SK-N-SH (cell line): ENCODE measurements around the gene HSD17B11. TPM values are rescaled to one million over a fixed set of nuclear protein-coding genes. Genes with fewer than 3 reads are reported as not detected.
A peak's percentile ranks its signal among the peaks of the same experiment; 100 is the strongest.

Experiments
- CTCF ChIA-PET: fragments of 300-600, 350-600 bp; formaldehyde crosslinking; extraction: SDS; loops from one replicate; lab custom pipeline; 2021; lab: Yijun Ruan, JAX
- POLR2A ChIA-PET: fragments of 350-600 bp; sonication (Branson Sonifier 250); formaldehyde crosslinking; extraction: SDS; loops from one replicate; lab custom pipeline; 2020; ENCODE audit warnings: antibody characterized with exemption, inconsistent platforms; lab: Yijun Ruan, JAX
- DNase-seq: peaks from one replicate; pipeline ENCODE4 v3.0.0; 2012
- H2AFZ ChIP-seq: fragments of 200-600 bp; sonication (generic); 2 replicates; pipeline ENCODE4 v1.8.1; 2016; ENCODE audit warnings: antibody characterized with exemption, mild to moderate bottlenecking, low read depth
- H3F3A ChIP-seq: fragments of 200-600 bp; sonication (generic); replicated peaks from 2 replicates; pipeline ENCODE3; 2016; ENCODE audit warnings: antibody characterized with exemption, mild to moderate bottlenecking; ENCODE audit not compliant: insufficient read depth
- H3K27ac ChIP-seq, 2 experiments: fragments of 200-500 bp in 1 of 2; fragments of 200-600 bp in 1 of 2; sonication (Bioruptor generic) in 1 of 2; sonication (generic), shearing (Covaris generic) in 1 of 2; 2 replicates each; pipeline versions ENCODE4 v1.5.1 to v1.6.1; 2014 to 2016; ENCODE audit warnings: low read depth in 2 of 2, inconsistent platforms in 1 of 2, low read length in 1 of 2, mild to moderate bottlenecking in 1 of 2, mixed read lengths in 1 of 2
- H3K27me3 ChIP-seq: fragments of 200-600 bp; sonication (generic), shearing (Covaris generic); 2 replicates; pipeline ENCODE4 v1.6.1; 2016; ENCODE audit warnings: mixed run types; ENCODE audit not compliant: insufficient read depth
- H3K36me3 ChIP-seq, 2 experiments: fragments of 200-500 bp in 1 of 2; fragments of 200-600 bp in 1 of 2; sonication (Bioruptor generic) in 1 of 2; sonication (generic) in 1 of 2; replicated peaks in 1 of 2; 2 replicates each; pipeline versions ENCODE3 to v1.5.1; 2014 to 2016; ENCODE audit warnings: low read length in 1 of 2, mild to moderate bottlenecking in 1 of 2; ENCODE audit not compliant: insufficient read depth in 2 of 2, control insufficient read depth in 1 of 2
- H3K4me1 ChIP-seq, 2 experiments: fragments of 200-500 bp in 1 of 2; fragments of 200-600 bp in 1 of 2; sonication (Bioruptor generic) in 1 of 2; sonication (generic), shearing (Covaris generic) in 1 of 2; 2 replicates each; pipeline versions ENCODE4 v1.5.1 to v1.6.1; 2014 to 2016; ENCODE audit warnings: low read depth in 1 of 2, low read length in 1 of 2, mixed run types in 1 of 2; ENCODE audit not compliant: insufficient read depth in 2 of 2, control insufficient read depth in 1 of 2
- H3K4me2 ChIP-seq: fragments of 200-600 bp; sonication (generic), shearing (Covaris generic); 2 replicates; pipeline ENCODE4 v1.6.1; 2017; ENCODE audit warnings: mixed run types
- H3K4me3 ChIP-seq, 2 experiments: fragments of 200-500 bp in 1 of 2; fragments of 200-600 bp in 1 of 2; sonication (Bioruptor generic) in 1 of 2; sonication (generic), shearing (Covaris generic) in 1 of 2; 2 replicates each; pipeline versions ENCODE4 v1.5.1 to v1.8.1; 2014 to 2016; ENCODE audit warnings: low read depth in 2 of 2, inconsistent platforms in 1 of 2, low read length in 1 of 2, mild to moderate bottlenecking in 1 of 2, mixed read lengths in 1 of 2, moderate library complexity in 1 of 2
- H3K79me2 ChIP-seq: fragments of 200-600 bp; sonication (generic); 2 replicates; pipeline ENCODE4 v1.8.1; 2017; ENCODE audit warnings: mild to moderate bottlenecking; ENCODE audit not compliant: insufficient read depth
- H3K9ac ChIP-seq: fragments of 200-600 bp; sonication (generic); 2 replicates; pipeline ENCODE4 v1.6.1; 2017; ENCODE audit warnings: mixed run types
- H3K9me2 ChIP-seq: fragments of 200-600 bp; sonication (generic); 2 replicates; pipeline ENCODE4 v1.6.1; 2017; ENCODE audit warnings: mixed run types
- H3K9me3 ChIP-seq: fragments of 200-600 bp; sonication (generic); 2 replicates; pipeline ENCODE4 v1.6.1; 2017; ENCODE audit warnings: mixed run types, mild to moderate bottlenecking, moderate library complexity
- H4K20me1 ChIP-seq: fragments of 200-600 bp; sonication (generic); 2 replicates; pipeline ENCODE4 v1.6.1; 2017; ENCODE audit warnings: mild to moderate bottlenecking, mixed run types; ENCODE audit not compliant: insufficient read depth
- CTCF ChIP-seq: fragments of 200-600 bp; sonication (generic); IDR thresholded peaks from 2 replicates; pipeline ENCODE4 v1.6.1; 2017; ENCODE audit warnings: antibody characterized with exemption, mild to moderate bottlenecking, moderate library complexity
- EP300 ChIP-seq, 2 experiments: IDR thresholded peaks; 2 replicates each; pipeline versions ENCODE4 v1.4.0 to v1.6.1; 2012; ENCODE audit warnings: borderline replicate concordance in 1 of 2, low read depth in 1 of 2, low read length in 1 of 2
- FOXJ3 ChIP-seq: sonication (generic); formaldehyde crosslinking; IDR thresholded peaks from 2 replicates; pipeline ENCODE4 v1.5.1; 2020; ENCODE audit warnings: mild to moderate bottlenecking, missing genetic modification reagents
- GABPA ChIP-seq: IDR thresholded peaks from 2 replicates; pipeline ENCODE4 v1.4.0; 2012; ENCODE audit warnings: low read depth, mild to moderate bottlenecking
- IRF3 ChIP-seq: fragments of 150-350 bp; IDR thresholded peaks from 2 replicates; pipeline ENCODE4 v1.6.1; 2016; ENCODE audit warnings: mild to moderate bottlenecking, low read depth, low read length
- MAX ChIP-seq: IDR thresholded peaks from 2 replicates; pipeline ENCODE4 v1.4.0; 2012; ENCODE audit warnings: low read depth
- MEF2A ChIP-seq: IDR thresholded peaks from 2 replicates; pipeline ENCODE4 v1.4.0; 2012; ENCODE audit warnings: low read depth, borderline replicate concordance
- MXI1 ChIP-seq: IDR thresholded peaks from 2 replicates; pipeline ENCODE4 v1.6.1; 2012; ENCODE audit warnings: mild to moderate bottlenecking, low read depth, low read length, improper control_type of control experiment
- NRF1 ChIP-seq: IDR thresholded peaks from 2 replicates; pipeline ENCODE4 v1.6.1; 2012; ENCODE audit warnings: low read depth, mild to moderate bottlenecking, low read length
- PBX3 ChIP-seq: IDR thresholded peaks from 2 replicates; pipeline ENCODE4; 2012
- POLR2AphosphoS5 ChIP-seq: IDR thresholded peaks from 2 replicates; pipeline ENCODE4 v1.6.1; 2012; ENCODE audit warnings: low read depth, low read length
- RAD21 ChIP-seq: IDR thresholded peaks from 2 replicates; pipeline ENCODE4 v1.6.1; 2012; ENCODE audit warnings: mild to moderate bottlenecking, low read length
- RCOR1 ChIP-seq: fragments of 150-350 bp; IDR thresholded peaks from 2 replicates; pipeline ENCODE4 v1.6.1; 2017; ENCODE audit warnings: antibody characterized with exemption, low read length
- REST ChIP-seq: IDR thresholded peaks from 2 replicates; pipeline ENCODE4 v1.6.1; 2012; ENCODE audit warnings: mild to moderate bottlenecking, low read depth, low read length, moderate library complexity
- RXRA ChIP-seq: IDR thresholded peaks from 2 replicates; pipeline ENCODE4 v1.4.0; 2012; ENCODE audit warnings: low read depth, mild to moderate bottlenecking, borderline replicate concordance
- SMC3 ChIP-seq: IDR thresholded peaks from 2 replicates; pipeline ENCODE4 v1.6.1; 2012; ENCODE audit warnings: low read depth, low read length, improper control_type of control experiment
- TAF1 ChIP-seq: IDR thresholded peaks from 2 replicates; pipeline ENCODE4 v1.6.1; 2012; ENCODE audit warnings: low read depth, mild to moderate bottlenecking, low read length, moderate library complexity, borderline replicate concordance
- USF2 ChIP-seq: fragments of 150-350 bp; IDR thresholded peaks from 2 replicates; pipeline ENCODE4 v1.6.1; 2017; ENCODE audit warnings: antibody characterized with exemption, low read length, low read depth, borderline replicate concordance
- YY1 ChIP-seq: IDR thresholded peaks from 2 replicates; pipeline ENCODE4 v1.4.0; 2012; ENCODE audit warnings: low read depth, mild to moderate bottlenecking
- ZBTB33 ChIP-seq: IDR thresholded peaks from 2 replicates; pipeline ENCODE4 v1.4.0; 2012; ENCODE audit warnings: low read depth, borderline replicate concordance
- WGBS: methylation state at CpG from one replicate; pipeline ENCODE4 v1.1.6; 2017; ENCODE audit warnings: low lambda C conversion rate; 5-methylcytosine and 5-hydroxymethylcytosine counted together
- polyA plus RNA-seq, 3 experiments: library from polyadenylated mRNA; depleted of rRNA; stranded (reverse); fragments of >200 nt; gene quantifications; 2 replicates each; pipeline ENCODE4 v1.2.3, GENCODE V29; 2012

The HSD17B11 gene
- 13.2 and 17.7 TPM in 2 replicates for polyA plus RNA-seq (2012; rRNA removed)
- polyA plus RNA-seq (2012; cell fraction: cytosol; rRNA removed) = 23.1 and 27.5 TPM in 2 replicates
- 3.7 and 8.4 TPM in 2 replicates for polyA plus RNA-seq (2012; cell fraction: nucleus; rRNA removed)

GRCh38 chr4:87390891-87391575 is at the start of gene HSD17B11:
Gene HSD17B11 (minus strand): TSS chr4:87391188. CDS start chr4:87391070, 118 bp downstream.
- peaks cover 23% of the 10 kb centered on the region for H3F3A ChIP-seq
- POLR2A ChIA-PET = interaction anchor here (0.6 to 2.4 kb wide), 6 partner anchors 8 to 385 kb away, joined by 3 to 24 read pairs (median 4); partner anchors contain the start of gene NUDT9
- WGBS = 1% methylated on average over 32 of the region's 32 CpGs
- no peak for TF ChIP-seq RXRA
- peak; percentile 36; the same call in 1 of the 2 replicates for TF ChIP-seq CTCF
- TF ChIP-seq MAX = peak; percentile 92
- TF ChIP-seq TAF1 = peak; percentile 76
- TF ChIP-seq NRF1 = peak; percentile 51
- TF ChIP-seq POLR2AphosphoS5 = peak; percentile 94
- no peak for TF ChIP-seq ZBTB33
- TF ChIP-seq REST = no peak
- TF ChIP-seq GABPA = peak; percentile 49
- TF ChIP-seq USF2 = no peak
- TF ChIP-seq FOXJ3 (CRISPR knock-in tag) = no peak
- TF ChIP-seq IRF3 = no peak
- peak; percentile 23 for TF ChIP-seq RAD21
- TF ChIP-seq EP300 (IDR thresholded peaks at IDR 0.05; ENCODE audit: borderline replicate concordance in 1 of 2, low read depth in 1 of 2, low read length in 1 of 2) = no peak
- TF ChIP-seq SMC3 = peak; percentile 26; the same call in 1 of the 2 replicates
- no peak for TF ChIP-seq MEF2A
- TF ChIP-seq PBX3 = no peak; the same call in 1 of the 2 replicates
- peak; percentile 95 for TF ChIP-seq MXI1
- TF ChIP-seq RCOR1 = no peak; the same call in 1 of the 2 replicates
- no peak; the same call in 1 of the 2 replicates for TF ChIP-seq YY1

More at GRCh38 chr4:87390891-87391575, at the start of gene HSD17B11:
- Histone ChIP-seq H3K9me2 (no peaks in the 10 kb centered on the region), H3K27me3 (no peaks in the 10 kb centered on the region), H3K9me3 (no peaks in the 10 kb centered on the region), H3K36me3 (peaks cover 0 to 5% of the 10 kb centered on the region in 2 experiments), H3K4me3 (peak within 1 kb of the TSS; percentile 69 to 80), H3K4me2 (peak within 1 kb of the TSS; percentile 75), H3K4me1 (peaks cover 0 to 4% of the 10 kb centered on the region in 2 experiments; a peak in 1 of 4 replicates), H3K9ac (peak within 1 kb of the TSS; percentile 76), H4K20me1 (no peaks in the 10 kb centered on the region), H3K79me2 (peaks cover 46% of the 10 kb centered on the region), H3K27ac (peak within 1 kb of the TSS; percentile 83 to 96), H2AFZ (peak within 1 kb of the TSS; percentile 91)
- peak; percentile 90 for DNase-seq
- CTCF ChIA-PET = interaction anchor here (0.7 to 7.0 kb wide), 8 partner anchors 14 to 74 kb away, joined by 3 to 53 read pairs (median 3); partner anchors contain the start of gene NUDT9
